GM19324 (cell line): Measurements from ENCODE around the gene HSPA2.
"Not testable (repeated sequence)": the region's sequence is repeated elsewhere in the genome, so short reads cannot be mapped to it uniquely, and the experiment has no call there.

Experiments
- ATAC-seq: cut with Tn5 transposase; IDR thresholded peaks from one replicate; pipeline ENCODE4 v1.9.1; 2021; ENCODE audit warnings: mild to moderate bottlenecking, moderate library complexity; ENCODE audit not compliant: unreplicated experiment, low FRiP score

The HSPA2 gene

GRCh38 chr14:64550621-64551333 is 10.2 kb downstream of the HSPA2 start:
- ATAC-seq, result no peak

GRCh38 chr14:64554556-64554955 is 14.0 kb downstream of the HSPA2 start:
- ATAC-seq, result no peak

GRCh38 chr14:64556526-64556925 is 16.0 kb downstream of the HSPA2 start:
- no peak for ATAC-seq

- ATAC-seq, result not testable (repeated sequence)
Observed at GRCh38 chr14:64558216-64558615, 17.7 kb downstream of the HSPA2 start.

GRCh38 chr14:64561631-64562030 is 21.1 kb downstream of the HSPA2 start:
- no peak for ATAC-seq

GRCh38 chr14:64562436-64562835 is 21.9 kb downstream of the HSPA2 start:
- no peak for ATAC-seq

GRCh38 chr14:64563696-64564095 is 23.2 kb downstream of the HSPA2 start:
- no peak for ATAC-seq

- ATAC-seq, result no peak
Observed at GRCh38 chr14:64566651-64567122, 26.1 kb downstream of the HSPA2 start.

- no peak for ATAC-seq
Observed at GRCh38 chr14:64569138-64569631, 28.6 kb downstream of the HSPA2 start.

GRCh38 chr14:64569646-64570045 is 29.1 kb downstream of the HSPA2 start:
- not testable (repeated sequence) for ATAC-seq

GRCh38 chr14:64572386-64573104 is 32.0 kb downstream of the HSPA2 start:
- ATAC-seq, result no peak

- no peak for ATAC-seq
Observed at GRCh38 chr14:64573109-64573508, 32.6 kb downstream of the HSPA2 start.

- no peak for ATAC-seq
Observed at GRCh38 chr14:64574371-64575107, 34.0 kb downstream of the HSPA2 start.

GRCh38 chr14:64577211-64577610 is 36.7 kb downstream of the HSPA2 start:
- ATAC-seq, result no peak

- ATAC-seq, result no peak
Observed at GRCh38 chr14:64580467-64580866, 39.9 kb downstream of the HSPA2 start.

GRCh38 chr14:64581363-64581762 is 40.8 kb downstream of the HSPA2 start:
- no peak for ATAC-seq

- ATAC-seq, result no peak
Observed at GRCh38 chr14:64581817-64582216, 41.3 kb downstream of the HSPA2 start.

GRCh38 chr14:64584190-64584589 is 43.6 kb downstream of the HSPA2 start:
- ATAC-seq, result no peak

GRCh38 chr14:64591809-64592208 is 51.3 kb downstream of the HSPA2 start:
- no peak for ATAC-seq
